Activated CD4-positive, alpha-beta T cell treated with anti-CD3 and anti-CD28 coated beads for 24 hours (primary cell): Measurements from ENCODE around the gene LGALS7B.
"Not testable (repeated sequence)": the region's sequence is repeated elsewhere in the genome, so short reads cannot be mapped to it uniquely, and the experiment has no call there.

ENCODE experiments used
- DNase-seq, 2 donors: peaks; one replicate each; pipeline ENCODE4 v3.0.0-alpha.2; 2020; ENCODE audit warnings: low read depth in 2 of 2

The LGALS7B gene

DNA sequence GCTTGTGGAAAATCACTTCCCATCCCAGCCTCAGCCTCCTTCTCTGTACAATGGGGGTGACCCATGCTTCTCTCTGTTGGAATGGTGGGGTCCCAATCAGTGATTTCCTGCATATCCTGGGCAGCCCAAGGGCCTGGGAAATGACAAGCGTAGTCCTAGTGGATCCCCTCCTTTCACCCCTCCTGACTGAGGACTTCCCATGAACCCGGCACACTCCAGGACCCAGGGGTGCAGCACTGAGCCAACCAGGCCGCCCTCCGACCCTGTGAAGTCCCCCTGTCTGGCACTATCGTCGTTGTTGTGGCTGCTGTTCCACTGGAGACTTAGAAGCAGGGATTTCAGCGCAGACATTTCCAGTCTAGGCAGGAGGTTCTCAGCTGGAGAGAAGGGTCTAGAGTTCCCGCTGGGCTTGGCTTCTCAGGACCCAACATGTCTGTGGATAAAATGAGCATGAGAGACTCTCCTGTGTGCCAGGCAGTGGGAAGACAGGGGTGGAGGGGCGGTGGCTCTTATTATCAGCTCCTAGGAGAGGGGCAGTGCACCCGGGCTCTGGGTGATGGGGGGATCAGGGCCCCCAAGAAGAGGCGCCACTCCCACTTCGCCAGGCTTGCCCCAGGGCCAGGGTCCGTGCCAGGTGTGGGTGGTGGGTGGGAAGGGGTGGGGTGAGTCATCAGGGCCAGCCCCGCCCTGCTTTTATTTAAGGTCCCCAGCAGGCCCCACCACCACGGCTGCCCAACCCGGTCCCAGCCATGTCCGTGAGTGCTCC, at the start of gene LGALS7B:
TSS of gene LGALS7B (plus strand) at position 723 of the 766 bp plus-strand sequence. CDS start at position 750, 27 bp downstream.
- no peak for DNase-seq

DNA sequence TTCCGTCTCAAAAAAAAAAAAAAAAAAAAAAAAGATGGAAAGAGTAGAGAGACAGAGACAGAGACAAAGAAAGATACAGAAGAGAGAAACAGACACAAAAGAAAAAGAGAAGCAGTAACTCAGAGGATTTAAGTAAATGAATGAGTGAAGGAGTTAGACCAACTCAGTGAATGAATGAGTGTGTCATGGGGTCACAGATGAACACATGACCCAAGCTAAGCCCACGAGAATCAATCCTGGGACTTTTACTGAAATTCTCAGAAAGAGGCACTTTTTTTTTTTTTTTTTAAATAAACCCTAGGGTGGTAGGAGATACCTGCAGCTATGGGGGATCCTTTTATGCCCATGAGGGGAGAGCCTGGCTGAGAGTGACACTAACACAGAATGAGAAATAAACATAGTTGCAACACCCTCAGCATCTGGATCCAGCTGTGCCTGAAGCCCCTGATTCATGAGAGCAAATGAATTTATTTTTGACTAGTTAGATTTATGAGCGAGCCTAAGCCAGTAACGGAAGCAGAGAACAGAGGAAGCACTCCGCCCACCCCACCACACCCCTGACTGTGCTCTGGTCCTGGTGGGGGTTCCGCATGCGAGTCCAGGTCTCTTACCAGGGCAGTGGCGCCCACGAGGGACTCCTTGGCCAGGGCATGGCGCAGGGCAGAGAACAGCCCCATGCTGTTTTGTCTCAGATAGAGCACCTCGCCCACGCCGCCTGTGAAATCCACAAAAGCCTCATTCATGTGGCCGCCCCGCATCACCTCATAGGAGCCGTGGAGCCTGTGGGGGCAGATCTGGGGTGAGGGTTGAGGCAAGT, 49.4 kb upstream of the LGALS7B start:
- DNase-seq, result no peak

DNA sequence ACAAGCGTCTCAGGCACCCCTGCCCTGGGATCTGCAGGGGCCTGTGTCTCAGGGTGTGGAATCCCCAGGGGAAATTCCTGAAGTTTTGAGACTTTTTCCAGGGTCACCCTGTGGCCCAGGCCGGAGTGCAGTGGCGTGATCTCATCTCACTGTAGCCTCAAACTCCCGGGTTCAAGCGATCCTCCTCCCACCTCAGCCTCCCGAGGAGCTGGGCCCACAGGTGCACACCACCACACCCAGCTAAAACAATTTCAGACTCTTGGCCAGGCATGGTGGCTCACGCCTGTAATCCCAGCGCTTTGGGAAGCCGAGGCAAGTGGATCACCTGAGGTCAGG, 48.8 kb upstream of the LGALS7B start:
- DNase-seq, result no peak

DNA sequence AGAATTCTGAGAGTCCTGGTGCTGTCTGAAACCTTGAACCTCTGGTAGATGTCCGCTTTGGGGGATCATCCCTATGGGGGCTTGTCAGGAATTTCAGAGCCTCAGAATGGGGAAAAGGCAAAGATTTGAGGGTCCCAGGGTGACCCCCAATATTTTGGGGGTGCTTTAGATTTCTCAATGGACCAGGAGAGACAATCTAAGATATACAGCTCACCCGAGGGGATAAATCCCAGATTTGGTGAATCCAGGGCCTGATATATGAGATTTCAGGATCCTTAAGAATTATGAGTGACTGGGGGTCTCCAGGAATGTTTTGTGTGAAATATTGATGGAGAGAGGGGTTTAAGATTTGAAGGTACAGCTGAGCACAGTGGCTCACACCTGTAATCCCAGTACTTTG, 48.1 kb upstream of the LGALS7B start:
- no peak for DNase-seq

DNA sequence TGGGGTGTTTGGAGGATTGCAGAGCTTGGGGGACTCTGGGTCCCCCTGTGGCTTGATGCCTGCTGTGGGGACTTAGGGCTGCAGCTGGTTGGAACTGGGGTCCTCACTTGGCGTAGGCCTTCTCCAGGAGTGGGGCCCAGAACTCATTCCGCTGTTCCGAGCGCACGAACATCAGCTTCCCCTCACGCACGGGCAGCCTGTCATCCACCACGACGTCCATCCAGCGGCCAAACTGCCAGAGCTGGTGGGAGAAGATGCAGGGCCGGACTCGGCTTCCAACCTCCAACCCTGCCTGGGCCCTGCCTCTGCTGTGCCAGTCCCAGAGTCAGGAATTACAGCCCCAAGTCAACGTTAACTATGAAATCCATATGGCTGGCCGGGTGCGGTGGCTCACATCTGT, 47.3 kb upstream of the LGALS7B start:
- DNase-seq, result no peak

DNA sequence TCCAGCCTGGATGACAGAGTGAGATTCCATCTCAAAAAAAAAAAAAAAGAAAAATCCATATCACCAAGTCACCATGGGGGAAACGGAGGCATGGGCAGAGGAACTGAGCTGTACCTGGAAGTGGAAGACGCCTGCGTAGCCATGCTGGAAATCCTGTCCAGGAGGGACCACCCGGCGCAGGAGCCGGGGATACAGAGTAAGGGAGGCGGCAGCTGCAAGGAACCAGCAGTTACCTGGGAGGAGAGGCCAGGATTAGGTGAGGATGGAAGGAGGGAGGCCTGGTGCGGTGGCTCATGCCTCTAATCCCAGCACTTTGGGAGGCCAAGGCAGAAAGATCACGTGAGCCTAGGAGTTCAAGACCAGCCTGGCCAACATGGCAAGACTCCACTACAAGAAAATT, 46.7 kb upstream of the LGALS7B start:
- no peak for DNase-seq

DNA sequence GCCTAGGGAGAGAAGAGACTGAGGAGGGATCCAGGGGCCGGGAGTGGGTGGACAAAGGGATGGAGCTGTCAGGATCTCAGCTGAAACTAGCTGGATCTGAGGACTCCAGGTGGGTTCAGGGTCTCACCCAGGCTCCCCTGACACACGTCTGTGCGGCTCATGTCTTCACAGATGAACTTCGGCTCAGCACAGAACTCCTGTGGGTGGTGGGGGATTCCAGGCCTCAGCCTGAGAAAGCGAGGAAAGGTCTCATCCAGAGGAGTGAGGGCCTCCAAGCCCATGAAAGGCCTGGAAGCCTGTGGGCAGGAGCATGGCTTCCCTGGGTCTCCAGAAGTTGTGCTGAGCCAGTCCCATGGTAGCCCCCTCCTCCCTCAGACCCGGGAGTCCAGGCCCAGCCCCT, 46.1 kb upstream of the LGALS7B start:
- DNase-seq, result no peak

DNA sequence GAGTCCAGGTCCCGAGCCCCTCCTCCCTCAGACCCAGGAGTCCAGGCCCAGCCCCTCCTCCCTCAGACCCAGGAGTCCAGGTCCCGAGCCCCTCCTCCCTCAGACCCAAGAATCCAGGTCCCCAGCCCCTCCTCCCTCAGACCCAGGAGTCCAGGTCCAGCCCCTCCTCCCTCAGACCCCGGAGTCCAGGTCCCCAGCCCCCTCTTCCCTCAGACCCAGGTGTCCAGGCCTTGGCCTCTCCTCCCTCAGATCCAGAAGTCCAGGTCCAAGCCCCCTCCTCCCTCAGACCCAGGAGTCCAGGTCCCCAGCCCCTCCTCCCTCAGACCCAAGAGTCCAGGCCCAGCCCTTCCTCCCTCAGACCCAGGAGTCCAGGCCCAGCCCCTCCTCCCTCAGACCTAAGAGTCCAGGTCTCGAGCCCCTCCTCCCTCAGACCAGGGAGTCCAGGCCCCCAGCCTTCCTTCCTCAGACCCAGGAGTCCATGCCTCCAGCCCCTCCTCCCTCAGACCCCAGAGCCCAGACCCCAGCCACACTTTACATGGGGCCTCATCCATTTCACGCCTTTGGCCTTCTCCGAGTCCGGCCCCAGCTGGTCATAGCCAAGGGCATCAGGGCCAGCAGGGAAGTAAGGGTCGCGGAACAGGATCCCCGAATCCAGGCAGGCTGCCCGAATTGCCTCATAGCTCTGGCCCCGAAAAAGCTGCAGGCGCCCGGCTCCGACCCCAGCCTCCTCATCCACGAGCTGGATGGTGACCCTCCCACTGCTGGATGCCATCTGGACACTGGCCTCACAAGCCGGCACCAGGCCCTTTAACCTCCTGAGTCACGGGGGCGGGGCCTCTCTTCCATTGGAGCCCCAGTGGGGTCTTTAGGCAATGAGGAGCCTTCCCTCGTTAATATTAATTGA, 45.4 kb upstream of the LGALS7B start:
- no peak for DNase-seq

DNA sequence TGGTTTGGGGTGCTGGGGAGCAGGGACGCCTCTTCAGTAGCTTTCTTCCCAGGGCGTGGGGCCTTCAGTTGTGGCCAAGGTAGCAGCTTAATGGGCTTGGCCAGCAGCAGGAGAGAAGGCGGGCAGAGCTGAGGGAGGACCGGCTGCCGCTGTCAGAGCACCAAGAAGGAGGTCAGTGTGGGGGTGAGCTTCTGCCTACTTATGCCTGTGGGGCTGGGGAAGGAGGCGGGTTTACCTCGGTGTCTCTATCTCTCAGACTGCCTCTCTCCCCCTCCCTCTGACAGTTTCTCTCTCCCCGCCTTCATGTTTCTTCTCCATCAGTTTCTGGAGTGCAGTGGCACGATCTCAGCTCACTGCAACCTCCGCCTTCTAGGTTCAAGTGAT, 44.7 kb upstream of the LGALS7B start, which contains the start of gene CAPN12:
TSS of gene CAPN12 (minus strand) at position 177 of the 384 bp plus-strand sequence. CDS start 309 bp downstream, outside the sequence.
- DNase-seq, result no peak

DNA sequence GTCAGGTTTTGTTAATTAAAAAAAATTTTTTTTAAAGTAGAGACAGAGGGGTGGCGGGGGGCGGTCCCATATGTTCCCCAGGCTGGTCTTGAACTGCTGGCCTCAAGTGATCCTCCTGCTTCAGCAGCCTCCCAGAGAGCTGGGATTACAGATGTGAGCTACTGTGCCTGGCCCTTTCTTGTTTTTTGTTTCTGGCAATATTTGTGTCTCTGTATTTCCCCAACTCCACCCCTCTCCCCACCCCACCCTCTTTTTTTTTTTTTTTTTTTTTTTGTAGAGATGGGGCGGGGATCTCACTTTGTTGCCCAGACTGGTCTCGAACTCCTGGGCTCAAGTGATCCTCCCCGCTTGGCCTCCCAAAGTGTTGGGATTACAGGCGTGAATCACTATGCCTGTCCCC, 44.1 kb upstream of the LGALS7B start:
- no peak for DNase-seq

DNA sequence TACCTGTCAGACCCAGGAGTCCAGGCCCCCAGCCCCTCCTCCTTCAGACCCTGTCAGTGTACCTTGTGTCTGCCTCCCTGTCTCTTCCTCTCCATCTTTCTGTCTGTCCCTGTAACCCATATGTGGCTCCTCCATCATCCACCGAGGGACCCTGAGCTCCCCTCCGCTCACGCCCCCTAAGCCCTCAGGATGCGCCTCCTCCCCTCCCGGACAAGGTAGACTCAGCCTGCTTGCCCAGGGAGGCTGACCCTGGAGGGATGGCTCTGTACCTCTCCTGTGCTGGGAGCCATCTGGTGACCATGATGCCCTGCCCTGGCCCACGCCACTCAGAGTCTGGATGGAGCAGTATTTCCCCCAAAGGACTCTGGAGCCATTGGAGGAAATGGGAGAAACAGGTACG, 43.7 kb upstream of the LGALS7B start:
- no peak for DNase-seq

DNA sequence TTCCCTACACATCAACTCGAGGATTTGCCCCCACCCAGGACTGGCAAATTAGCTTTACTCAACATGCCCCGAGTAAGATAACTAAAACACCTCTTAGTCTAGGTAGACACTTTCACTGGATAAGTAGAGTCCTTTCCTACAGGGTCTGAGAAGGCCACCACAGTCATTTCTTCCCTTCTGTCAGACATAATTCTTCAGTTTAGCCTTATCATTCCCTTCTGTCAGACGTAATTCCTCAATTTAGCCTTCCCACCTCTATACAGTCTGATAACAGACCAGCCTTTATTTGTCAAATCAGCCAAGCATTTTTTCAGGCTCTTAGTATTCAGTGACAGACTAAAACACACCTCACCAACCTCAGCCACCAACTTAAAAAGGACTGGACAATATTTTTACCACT, 35.2 kb upstream of the LGALS7B start:
- not testable (repeated sequence) for DNase-seq

DNA sequence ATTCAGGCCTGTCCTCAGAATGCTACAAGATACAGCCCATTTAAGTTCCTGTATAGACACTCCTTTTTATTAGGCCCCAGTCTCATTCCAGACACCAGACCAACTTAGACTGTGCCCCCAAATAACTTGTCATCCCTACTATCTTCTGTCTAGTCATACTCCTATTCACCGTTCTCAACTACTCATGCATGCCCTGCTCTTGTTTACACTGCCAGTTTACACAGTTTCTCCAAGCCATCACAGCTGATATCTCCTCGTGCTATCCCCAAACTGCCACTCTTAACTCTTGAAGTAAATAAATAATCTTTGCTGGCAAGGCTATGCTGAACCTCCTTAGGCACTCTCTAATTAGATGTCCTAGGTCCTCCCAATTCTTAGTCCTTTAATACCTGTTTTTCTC, 34.8 kb upstream of the LGALS7B start:
- DNase-seq, result not testable (repeated sequence)

DNA sequence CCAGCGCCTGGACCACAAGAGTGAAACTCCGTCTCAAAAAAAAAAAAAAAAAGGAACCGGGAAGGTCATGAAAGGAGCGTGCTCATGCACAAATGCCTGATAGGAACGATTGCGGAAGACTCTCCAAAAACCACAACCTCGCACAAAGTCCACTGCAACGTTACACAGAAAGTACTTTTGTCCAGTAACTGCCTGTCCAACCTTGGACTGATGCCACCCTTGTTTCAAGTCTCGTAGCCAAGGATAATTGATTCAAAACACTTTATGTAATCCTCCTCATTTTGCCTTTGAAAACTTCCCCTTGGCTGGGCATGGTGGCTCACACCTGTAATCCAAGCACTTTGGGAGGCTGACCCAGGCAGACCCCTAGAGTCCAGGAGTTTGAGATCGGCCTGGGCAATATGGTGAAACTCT, 29.4 kb upstream of the LGALS7B start:
- no peak for DNase-seq

DNA sequence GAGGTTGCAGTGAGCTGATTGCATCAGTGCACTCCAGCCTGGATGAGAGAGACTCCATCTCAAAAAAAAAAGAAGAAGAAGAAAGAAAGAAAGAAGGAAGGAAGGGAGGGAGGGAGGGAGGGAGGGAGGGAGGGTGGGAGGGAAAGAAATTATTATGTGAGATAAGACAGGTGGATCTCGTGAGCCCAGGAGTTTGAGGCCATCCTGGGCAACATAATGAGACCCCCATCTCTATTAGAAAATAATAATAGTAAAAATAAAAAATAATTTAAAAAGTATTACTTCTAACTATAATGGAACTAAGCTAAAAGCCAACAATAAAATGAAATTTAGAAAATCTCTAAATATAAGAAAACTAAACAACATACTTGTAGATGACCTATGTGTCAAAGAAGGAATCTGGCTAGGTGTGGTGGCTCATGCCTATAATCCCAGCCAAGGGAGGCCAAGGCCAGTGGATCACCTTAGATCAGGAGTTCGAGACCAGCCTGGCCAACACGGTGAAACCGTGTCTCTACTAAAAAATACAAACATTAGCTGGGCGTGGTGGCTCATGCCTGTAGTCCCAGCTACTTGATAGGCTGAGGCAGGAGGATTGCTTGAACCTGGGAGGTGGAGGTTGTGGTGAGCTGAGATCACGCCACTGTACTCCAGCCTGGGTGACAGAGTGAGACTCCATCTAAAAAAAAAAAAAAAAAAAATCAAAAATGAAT, 28.0 kb upstream of the LGALS7B start:
- not testable (repeated sequence) for DNase-seq

DNA sequence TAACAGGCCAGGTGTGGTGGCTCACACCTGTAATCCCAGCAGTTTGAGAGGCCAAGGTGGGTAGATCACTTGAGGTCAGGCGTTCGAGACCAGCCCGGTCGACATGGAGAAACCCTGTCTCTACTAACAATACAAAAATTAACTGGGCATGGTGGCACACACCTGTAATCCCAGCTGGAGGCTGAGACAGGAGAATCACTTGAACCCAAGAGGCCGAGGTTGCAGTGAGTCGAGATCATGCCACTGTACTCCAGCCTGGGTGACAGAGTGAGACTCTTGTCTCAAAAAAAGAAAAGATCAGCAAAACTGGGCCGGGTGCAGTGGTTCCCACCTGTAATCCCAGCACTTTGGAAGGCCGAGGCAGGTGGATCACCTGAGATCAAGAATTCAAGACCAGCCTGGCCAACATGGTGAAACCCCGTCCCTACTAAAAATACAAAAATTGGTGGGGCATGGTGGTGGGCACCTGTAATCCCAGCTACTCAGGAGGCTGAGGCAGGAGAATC, 27.1 kb upstream of the LGALS7B start:
- DNase-seq, result not testable (repeated sequence)

DNA sequence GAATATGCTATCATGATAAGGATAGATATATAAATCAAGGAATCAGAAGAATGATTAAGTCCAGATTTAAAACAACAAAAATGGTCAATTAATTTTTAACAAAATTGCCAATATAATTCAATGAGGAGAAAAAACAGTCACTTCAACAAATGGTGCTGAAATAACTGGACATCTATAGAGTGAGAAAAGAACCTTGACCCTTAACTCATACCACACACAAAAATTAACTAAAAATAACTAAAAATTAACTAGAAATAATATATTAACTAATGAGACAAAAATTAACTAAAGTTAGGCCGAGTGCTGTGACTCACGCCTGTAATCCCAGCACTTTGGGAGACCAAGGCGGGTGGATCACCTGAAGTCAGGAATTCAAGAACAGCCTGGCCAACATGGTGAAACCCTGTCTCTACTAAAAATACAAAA, 25.2 kb upstream of the LGALS7B start:
- no peak for DNase-seq

DNA sequence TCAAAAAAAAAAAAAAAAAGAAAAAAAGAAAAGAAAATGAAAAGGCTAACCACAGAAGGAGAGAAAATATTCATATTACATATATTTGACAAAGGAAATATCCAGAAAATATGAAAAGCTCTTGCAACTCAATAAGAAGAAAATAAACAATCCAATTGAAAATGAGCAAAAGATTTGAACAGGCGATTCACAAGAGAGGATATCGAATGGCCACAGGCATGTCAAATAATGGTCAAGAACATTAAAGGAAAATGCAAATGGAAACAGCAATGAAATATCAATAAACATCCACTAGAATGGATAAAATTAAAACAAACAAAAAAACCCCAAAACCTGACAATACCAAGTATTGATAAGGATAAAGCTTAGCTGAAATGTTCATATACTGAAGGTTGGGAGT, 23.8 kb upstream of the LGALS7B start:
- DNase-seq, result no peak

DNA sequence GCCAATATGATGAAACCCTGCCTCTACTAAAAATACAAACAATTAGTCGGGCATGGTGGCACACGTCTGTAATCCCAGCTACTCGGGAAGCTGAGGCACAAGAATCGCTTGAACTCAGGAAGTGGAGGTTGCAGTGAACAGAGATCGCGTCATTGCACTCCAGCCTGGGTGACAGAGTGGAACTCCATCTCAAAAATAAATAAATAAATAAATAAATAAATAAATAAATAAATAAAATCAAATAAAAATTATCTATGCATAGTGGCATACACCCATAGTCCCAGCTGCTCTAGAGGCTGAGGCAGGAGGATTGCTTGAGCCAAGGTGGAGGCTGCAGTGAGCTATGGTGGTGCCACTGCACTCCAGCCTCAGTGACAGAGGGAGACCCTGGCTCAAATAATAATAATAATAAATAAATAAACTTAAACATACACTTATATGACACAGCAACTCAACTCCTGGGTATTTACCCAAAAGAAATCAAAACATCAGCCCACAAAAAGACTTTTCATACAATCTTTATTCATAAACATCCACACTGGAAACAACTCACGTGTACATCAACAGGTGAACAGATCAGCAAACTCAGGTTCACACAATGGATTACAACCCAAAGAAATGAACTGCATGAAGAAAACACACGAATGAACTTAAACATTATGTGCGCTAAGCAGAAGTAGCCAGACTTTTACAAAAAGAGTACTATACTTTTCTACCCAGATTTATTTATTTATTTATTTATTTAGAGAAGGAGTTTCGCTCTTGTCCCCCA, 22.5 kb upstream of the LGALS7B start:
- no peak for DNase-seq

DNA sequence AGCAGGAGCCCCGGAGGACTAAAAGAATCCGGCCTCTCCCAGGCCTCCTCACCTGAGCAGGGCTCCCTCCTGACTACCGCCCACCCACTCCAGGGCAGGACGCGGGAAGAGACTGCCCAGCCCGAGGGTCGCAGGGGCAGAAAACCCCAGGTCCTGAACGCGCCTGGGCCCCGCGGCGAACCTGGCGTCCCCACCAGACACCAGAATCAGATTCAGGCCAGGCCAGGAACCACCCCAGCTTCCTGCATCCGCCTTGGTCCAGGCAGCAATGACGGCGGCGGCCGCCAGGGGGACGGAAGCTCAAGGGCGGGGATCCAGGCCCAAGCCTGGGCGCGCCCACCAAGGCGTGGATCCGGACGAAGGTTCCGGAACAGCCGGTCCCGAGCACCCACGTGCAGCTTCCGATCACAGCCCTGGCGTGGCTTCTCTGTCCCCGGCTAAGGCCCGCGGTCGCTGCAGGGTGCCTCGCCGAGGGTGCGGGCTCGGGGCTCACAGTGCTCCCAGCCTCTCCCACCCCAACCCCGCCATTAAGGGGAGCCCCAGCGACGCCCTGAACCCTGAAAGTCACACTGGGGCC, 19.3 kb upstream of the LGALS7B start:
- peak; percentile 79 to 86 for DNase-seq
